GM10266 (cell line): ENCODE measurements around the gene CLASP1.

Experiments used
- DNase-seq: peaks from one replicate; pipeline ENCODE4 v3.0.0; 2012; ENCODE audit errors: extremely low spot score
- CTCF ChIP-seq: IDR thresholded peaks from 2 replicates; pipeline ENCODE4 v1.5.1; 2012; ENCODE audit warnings: mild to moderate bottlenecking, low read depth; ENCODE audit not compliant: control insufficient read depth, insufficient read depth; ENCODE audit errors: missing control alignments

Gene CLASP1

GRCh38 chr2:121475811-121476571 is 173.3 kb downstream of the CLASP1 start:
- no peak for TF ChIP-seq CTCF
- no peak for DNase-seq

GRCh38 chr2:121473512-121473911 is 175.8 kb downstream of the CLASP1 start:
- no peak for DNase-seq
- TF ChIP-seq CTCF = no peak

- DNase-seq = no peak
- no peak for TF ChIP-seq CTCF
These were observed 176.7 kb downstream of the CLASP1 start for GRCh38 chr2:121472470-121472993.

- TF ChIP-seq CTCF = no peak
- DNase-seq = no peak
These were observed 177.5 kb downstream of the CLASP1 start for GRCh38 chr2:121471532-121472469.

- TF ChIP-seq CTCF = no peak
These were observed 178.3 kb downstream of the CLASP1 start for GRCh38 chr2:121470917-121471316.

GRCh38 chr2:121469356-121469755 is 179.9 kb downstream of the CLASP1 start:
- DNase-seq = no peak
- no peak for TF ChIP-seq CTCF

More at GRCh38 chr2:121470917-121471316, 178.3 kb downstream of the CLASP1 start:
- DNase-seq = no peak
